GM19467 (cell line): ENCODE data around the gene DDX41.
A peak's percentile ranks its signal among the peaks of the same experiment; 100 is the strongest.

Experiments
- ATAC-seq: cut with Tn5 transposase; IDR thresholded peaks from one replicate; pipeline ENCODE4 v1.9.1; 2021; ENCODE audit warnings: mild to moderate bottlenecking, moderate library complexity; ENCODE audit not compliant: unreplicated experiment

DDX41 gene

GRCh38 chr5:177500685-177501522 is 15.9 kb downstream of the DDX41 start:
- no peak for ATAC-seq

GRCh38 chr5:177499842-177500241 is 16.9 kb downstream of the DDX41 start:
- no peak for ATAC-seq

- ATAC-seq = no peak
Observed at GRCh38 chr5:177498013-177498787, 18.6 kb downstream of the DDX41 start.

- ATAC-seq = peak; percentile 65
Observed at GRCh38 chr5:177497292-177498012, 19.3 kb downstream of the DDX41 start, which contains the start of gene PDLIM7. TSS of gene PDLIM7 (minus strand) at chr5:177497604. CDS start at chr5:177496512, 1,092 bp downstream.

GRCh38 chr5:177496727-177497291 is 20.0 kb downstream of the DDX41 start:
- ATAC-seq = no peak

- ATAC-seq = no peak
Observed at GRCh38 chr5:177496070-177496726, 20.6 kb downstream of the DDX41 start.

DNA sequence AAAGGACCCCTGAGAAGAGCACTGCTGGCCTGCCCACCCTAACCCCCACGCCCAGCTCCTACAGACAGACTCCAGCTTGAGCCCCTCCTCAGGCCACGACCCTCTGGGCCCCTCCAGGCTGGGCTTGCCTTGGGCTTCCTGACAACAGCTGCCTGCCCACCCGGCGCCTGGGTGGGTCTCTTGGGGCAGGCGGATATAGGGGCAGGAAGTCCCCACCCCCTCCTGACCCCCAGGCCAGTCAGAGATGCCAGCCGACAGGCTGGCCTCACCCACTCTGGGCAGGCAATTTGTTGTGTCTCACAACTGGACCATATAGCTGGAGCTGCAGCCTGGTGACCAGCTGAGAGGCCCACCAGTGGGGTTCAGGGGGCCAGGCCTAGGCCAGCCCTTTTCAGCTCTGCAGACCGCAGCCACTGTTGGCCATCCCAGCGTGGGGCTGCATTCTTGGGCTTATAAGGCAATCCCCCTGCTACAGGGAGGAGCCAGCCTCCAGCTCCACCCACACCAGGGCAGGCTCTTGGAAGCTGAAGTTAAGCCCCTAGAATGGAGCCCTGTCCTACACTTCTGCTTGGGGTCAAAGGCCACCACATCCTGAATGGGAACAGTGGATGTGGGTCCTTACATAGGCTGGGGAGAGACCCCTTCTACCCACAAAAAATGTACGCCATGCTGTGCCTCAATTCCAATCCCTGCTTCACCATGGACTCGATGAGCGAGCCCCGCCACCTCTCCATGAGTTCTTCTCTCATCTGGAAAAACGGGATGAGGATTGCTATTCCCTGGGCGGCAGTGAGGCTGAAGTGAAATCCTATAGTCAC is 21.3 kb downstream of the DDX41 start:
- ATAC-seq = no peak

GRCh38 chr5:177494346-177495195 is 22.2 kb downstream of the DDX41 start:
- no peak for ATAC-seq

GRCh38 chr5:177493795-177494345 is 22.9 kb downstream of the DDX41 start:
- no peak for ATAC-seq

- no peak for ATAC-seq
Observed at GRCh38 chr5:177492841-177493240, 23.9 kb downstream of the DDX41 start.

DNA sequence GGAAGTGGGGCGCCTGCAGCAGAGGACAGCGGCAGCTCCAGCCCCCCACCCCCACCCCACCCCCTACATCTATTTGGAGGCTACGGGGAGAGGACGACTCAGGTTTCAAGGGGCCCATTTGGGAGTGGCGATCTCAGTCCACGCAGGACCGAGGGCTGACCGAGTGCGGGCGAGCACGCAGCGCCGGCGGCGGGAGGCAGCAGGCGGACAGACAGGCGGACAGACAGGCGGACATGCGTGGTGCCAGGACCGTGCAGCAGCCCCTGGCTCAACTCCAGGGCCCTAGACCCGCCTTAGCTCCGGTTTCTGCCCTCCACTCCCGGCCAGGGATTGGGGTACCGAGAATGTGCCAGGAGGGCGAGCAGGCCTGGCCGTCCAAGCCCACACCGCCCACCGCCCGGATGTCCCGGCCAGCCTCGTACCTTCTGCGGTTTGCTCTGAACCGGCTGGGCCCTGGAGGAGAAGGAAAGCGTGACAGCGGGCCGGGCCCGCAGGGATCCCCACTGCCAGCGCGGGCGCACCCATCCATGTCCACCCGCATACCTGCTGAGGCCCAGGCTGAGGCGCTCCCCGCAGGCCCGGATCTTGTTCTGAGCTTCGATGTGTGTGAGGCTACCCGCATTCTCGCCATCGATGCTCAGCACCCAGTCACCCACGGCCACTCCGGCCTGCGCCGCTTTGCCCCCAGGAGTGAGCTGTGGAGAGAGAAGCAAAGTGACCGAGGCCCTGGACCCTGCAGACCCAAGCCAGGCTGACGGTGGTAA is 24.6 kb downstream of the DDX41 start:
- ATAC-seq = no peak

DNA sequence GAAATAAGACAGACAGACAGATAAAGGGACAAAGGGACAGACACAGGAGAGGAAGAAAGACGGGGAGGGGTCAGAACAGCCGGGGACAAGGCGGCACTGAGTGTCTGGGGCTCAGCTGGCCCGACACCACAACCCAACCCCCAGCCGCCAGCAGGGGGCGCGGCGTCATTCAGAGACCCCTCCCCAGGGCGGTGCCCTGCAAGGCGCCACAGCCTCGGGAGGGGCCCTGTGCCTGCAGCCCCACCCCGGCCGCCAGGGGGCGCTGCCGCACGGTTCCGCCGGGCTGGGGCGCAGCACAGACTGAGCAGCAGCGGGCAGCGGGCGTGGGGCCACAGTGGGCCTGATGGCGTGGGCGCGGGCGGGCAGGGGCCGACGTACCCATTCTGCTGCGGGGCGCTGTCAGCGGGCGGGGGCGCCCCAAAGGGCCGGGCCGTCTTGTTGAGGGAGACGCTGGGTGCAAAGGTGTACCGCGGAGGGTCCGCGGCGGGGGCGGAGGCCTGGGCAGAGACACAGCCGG is 25.3 kb downstream of the DDX41 start:
- no peak for ATAC-seq

DNA sequence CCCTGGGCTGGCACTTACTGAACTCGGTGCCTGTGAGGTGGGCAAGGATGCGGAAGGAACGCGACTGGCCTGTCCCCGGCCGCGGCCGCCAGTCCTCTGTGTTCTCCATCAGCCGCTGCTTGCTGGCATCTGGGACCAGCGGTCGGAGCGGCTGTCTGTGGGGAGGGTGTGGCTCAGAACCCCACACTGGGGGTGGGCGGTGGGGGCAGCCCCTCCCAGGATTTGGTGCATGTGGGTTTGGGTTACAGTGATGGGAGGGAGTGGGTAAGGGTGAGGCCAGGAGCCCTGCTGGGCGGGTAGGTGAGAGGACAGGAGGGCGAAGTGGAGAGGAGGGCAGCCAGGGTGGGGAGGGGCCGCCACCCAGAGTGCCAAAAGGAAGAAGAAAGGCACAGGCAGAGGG is 25.8 kb downstream of the DDX41 start:
- ATAC-seq = no peak

DNA sequence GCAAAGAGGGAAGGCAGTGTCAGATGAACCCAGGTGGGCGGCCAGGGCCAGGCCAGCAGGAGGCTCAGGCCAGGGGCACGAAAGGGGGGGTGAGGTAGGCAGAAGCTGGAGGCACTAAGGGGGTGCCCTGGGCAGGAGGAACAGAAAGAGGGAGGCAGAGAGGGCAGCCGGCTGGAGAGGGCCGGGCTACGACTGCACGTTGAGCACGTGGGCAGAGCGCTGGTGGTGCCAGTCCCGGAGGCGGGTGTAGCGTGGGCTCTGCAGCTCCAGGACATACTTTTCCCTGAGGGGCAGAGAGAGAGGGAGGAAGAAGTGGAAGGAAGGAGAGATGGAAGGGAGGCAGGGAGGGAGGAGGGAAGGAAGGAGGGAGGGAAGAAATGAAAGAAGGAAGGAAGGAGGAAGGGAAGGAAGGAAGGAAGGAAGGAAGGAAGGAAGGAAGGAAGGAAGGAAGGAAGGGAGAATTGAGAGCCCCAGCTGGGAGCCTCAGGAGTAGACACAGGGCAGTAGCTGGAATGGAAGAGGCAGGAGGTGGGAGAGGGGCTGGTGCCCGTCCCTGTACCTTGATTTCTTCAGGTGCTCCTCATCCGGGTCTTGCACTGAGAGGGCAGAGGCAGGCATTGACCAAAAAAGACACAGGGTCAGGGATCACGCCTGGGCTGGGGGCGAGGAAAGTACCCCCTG is 26.3 kb downstream of the DDX41 start:
- ATAC-seq = no peak

- no peak for ATAC-seq
Observed at GRCh38 chr5:177489119-177489716, 27.5 kb downstream of the DDX41 start.

DNA sequence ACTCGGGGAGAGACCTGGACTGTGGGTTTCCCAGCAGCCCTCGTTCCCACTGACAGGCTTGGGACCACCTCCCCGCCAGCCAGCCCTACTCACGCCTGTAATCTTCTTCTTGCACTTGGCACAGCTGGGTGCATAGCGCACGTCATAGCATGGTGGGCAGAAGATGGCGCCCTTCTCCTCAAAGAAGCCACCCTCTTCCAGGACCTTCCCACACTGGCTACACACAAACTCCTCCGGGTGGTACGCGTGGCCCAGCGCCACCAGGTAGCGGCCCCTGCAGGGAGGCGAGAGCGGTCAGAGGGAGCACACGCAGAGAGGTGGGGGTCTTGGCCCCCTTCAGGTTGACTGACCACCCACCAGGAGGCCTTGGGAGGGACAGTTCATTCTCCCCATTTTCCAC is 28.8 kb downstream of the DDX41 start:
- ATAC-seq = no peak

DNA sequence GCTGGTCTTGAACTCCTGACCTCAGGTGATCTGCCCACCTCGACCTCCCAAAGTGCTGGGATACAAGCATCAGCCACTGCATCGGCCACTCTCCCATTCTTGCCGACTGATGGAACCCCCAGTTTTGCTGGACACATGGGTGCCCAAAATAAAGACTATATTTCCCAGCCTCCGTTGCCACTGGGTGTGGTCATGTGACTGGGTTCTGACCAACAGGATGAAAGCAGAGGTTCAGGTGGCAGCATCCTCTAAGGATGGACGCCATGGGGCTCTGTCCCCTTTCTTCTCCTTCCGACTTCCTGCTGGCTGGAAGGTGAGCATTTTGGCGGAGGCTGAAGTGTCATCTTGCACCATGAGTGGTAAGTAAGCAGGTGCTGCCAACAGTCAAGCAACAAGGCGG is 29.6 kb downstream of the DDX41 start:
- ATAC-seq = no peak
